ENCODE measurements around the gene WDR37. TPM values are rescaled to one million over a fixed set of nuclear protein-coding genes. Genes with fewer than 3 reads are reported as not detected.

The WDR37 gene
- polyA plus RNA-seq, 2 donors, result 4.3 to 5.0 TPM

- 59 to 63% methylated on average over 15 of the region's 15 CpGs for WGBS, 2 donors
- H3K4me3 ChIP-seq (ENCODE audit: low read depth in 1 of 2, low read length in 2 of 2), result no peak overlapping the region
- no peaks in the 10 kb centered on the region for H3K36me3 ChIP-seq (ENCODE audit: control insufficient read depth in 2 of 2, insufficient read depth in 2 of 2, low read length in 1 of 2)
- H3K27ac ChIP-seq (ENCODE audit: low read depth in 2 of 2, low read length in 1 of 2), result no peak overlapping the region
- peaks cover 0 to 6% of the 10 kb centered on the region in 2 donors for H3K9me3 ChIP-seq (ENCODE audit: control insufficient read depth in 2 of 2, insufficient read depth in 1 of 2, low read depth in 1 of 2, low read length in 1 of 2)
- no peaks in the 10 kb centered on the region for H3K27me3 ChIP-seq (ENCODE audit: control insufficient read depth in 1 of 2, insufficient read depth in 2 of 2, low read length in 2 of 2)
- peaks cover 0 to 6% of the 10 kb centered on the region in 2 donors for H3K4me1 ChIP-seq (ENCODE audit: control insufficient read depth in 2 of 2, insufficient read depth in 2 of 2, low read length in 1 of 2)
Observed at GRCh38 chr10:1151076-1152033, 95.2 kb downstream of the WDR37 start.

GRCh38 chr10:1152386-1153250 lies 96.4 kb downstream of the WDR37 start:
- WGBS, 2 donors, result 90% methylated on average over 32 of the region's 32 CpGs
- H3K9me3 ChIP-seq (ENCODE audit: control insufficient read depth in 2 of 2, insufficient read depth in 1 of 2, low read depth in 1 of 2, low read length in 1 of 2), result no peaks in the 10 kb centered on the region
- H3K27ac ChIP-seq (ENCODE audit: low read depth in 2 of 2, low read length in 1 of 2), result no peak overlapping the region
- no peak overlapping the region for H3K4me3 ChIP-seq (ENCODE audit: low read depth in 1 of 2, low read length in 2 of 2)
- H3K36me3 ChIP-seq (ENCODE audit: control insufficient read depth in 2 of 2, insufficient read depth in 2 of 2, low read length in 1 of 2), result no peaks in the 10 kb centered on the region
- peaks cover 0 to 6% of the 10 kb centered on the region in 2 donors for H3K4me1 ChIP-seq (ENCODE audit: control insufficient read depth in 2 of 2, insufficient read depth in 2 of 2, low read length in 1 of 2)
- no peaks in the 10 kb centered on the region for H3K27me3 ChIP-seq (ENCODE audit: control insufficient read depth in 1 of 2, insufficient read depth in 2 of 2, low read length in 2 of 2)

- H3K36me3 ChIP-seq (ENCODE audit: control insufficient read depth in 2 of 2, insufficient read depth in 2 of 2, low read length in 1 of 2), result no peaks in the 10 kb centered on the region
- WGBS, 2 donors, result 85 to 90% methylated on average over 6 of the region's 6 CpGs
- H3K4me1 ChIP-seq (ENCODE audit: control insufficient read depth in 2 of 2, insufficient read depth in 2 of 2, low read length in 1 of 2), result peaks cover 0 to 6% of the 10 kb centered on the region in 2 donors
- H3K27me3 ChIP-seq (ENCODE audit: control insufficient read depth in 1 of 2, insufficient read depth in 2 of 2, low read length in 2 of 2), result no peaks in the 10 kb centered on the region
- no peak overlapping the region for H3K27ac ChIP-seq (ENCODE audit: low read depth in 2 of 2, low read length in 1 of 2)
- H3K9me3 ChIP-seq (ENCODE audit: control insufficient read depth in 2 of 2, insufficient read depth in 1 of 2, low read depth in 1 of 2, low read length in 1 of 2), result no peaks in the 10 kb centered on the region
- no peak overlapping the region for H3K4me3 ChIP-seq (ENCODE audit: low read depth in 1 of 2, low read length in 2 of 2)
Observed at GRCh38 chr10:1153251-1153763, 97.1 kb downstream of the WDR37 start.

- no peak overlapping the region for H3K27ac ChIP-seq (ENCODE audit: low read depth in 2 of 2, low read length in 1 of 2)
- no peaks in the 10 kb centered on the region for H3K9me3 ChIP-seq (ENCODE audit: control insufficient read depth in 2 of 2, insufficient read depth in 1 of 2, low read depth in 1 of 2, low read length in 1 of 2)
- H3K27me3 ChIP-seq (ENCODE audit: control insufficient read depth in 1 of 2, insufficient read depth in 2 of 2, low read length in 2 of 2), result no peaks in the 10 kb centered on the region
- WGBS, 2 donors, result 76 to 80% methylated on average over 20 of the region's 20 CpGs
- no peaks in the 10 kb centered on the region for H3K36me3 ChIP-seq (ENCODE audit: control insufficient read depth in 2 of 2, insufficient read depth in 2 of 2, low read length in 1 of 2)
- H3K4me1 ChIP-seq (ENCODE audit: control insufficient read depth in 2 of 2, insufficient read depth in 2 of 2, low read length in 1 of 2), result peaks cover 0 to 6% of the 10 kb centered on the region in 2 donors
- H3K4me3 ChIP-seq (ENCODE audit: low read depth in 1 of 2, low read length in 2 of 2), result no peak overlapping the region
Observed at GRCh38 chr10:1153805-1154351, 97.7 kb downstream of the WDR37 start.

GRCh38 chr10:1154531-1155295 lies 98.5 kb downstream of the WDR37 start:
- Histone ChIP-seq H3K27ac (ENCODE audit: low read depth in 2 of 2, low read length in 1 of 2) (no peak overlapping the region), H3K9me3 (ENCODE audit: control insufficient read depth in 2 of 2, insufficient read depth in 1 of 2, low read depth in 1 of 2, low read length in 1 of 2) (peaks cover 0 to 2% of the 10 kb centered on the region in 2 donors), H3K4me3 (ENCODE audit: low read depth in 1 of 2, low read length in 2 of 2) (no peak overlapping the region), H3K4me1 (ENCODE audit: control insufficient read depth in 2 of 2, insufficient read depth in 2 of 2, low read length in 1 of 2) (peaks cover 0 to 6% of the 10 kb centered on the region in 2 donors), H3K27me3 (ENCODE audit: control insufficient read depth in 1 of 2, insufficient read depth in 2 of 2, low read length in 2 of 2) (no peaks in the 10 kb centered on the region), H3K36me3 (ENCODE audit: control insufficient read depth in 2 of 2, insufficient read depth in 2 of 2, low read length in 1 of 2) (no peaks in the 10 kb centered on the region)
- WGBS, 2 donors, result 79 to 80% methylated on average over 9 of the region's 9 CpGs

- Histone ChIP-seq H3K27ac (ENCODE audit: low read depth in 2 of 2, low read length in 1 of 2) (no peak overlapping the region), H3K36me3 (ENCODE audit: control insufficient read depth in 2 of 2, insufficient read depth in 2 of 2, low read length in 1 of 2) (no peaks in the 10 kb centered on the region), H3K27me3 (ENCODE audit: control insufficient read depth in 1 of 2, insufficient read depth in 2 of 2, low read length in 2 of 2) (no peaks in the 10 kb centered on the region), H3K4me3 (ENCODE audit: low read depth in 1 of 2, low read length in 2 of 2) (no peak overlapping the region), H3K4me1 (ENCODE audit: control insufficient read depth in 2 of 2, insufficient read depth in 2 of 2, low read length in 1 of 2) (peaks cover 0 to 2% of the 10 kb centered on the region in 2 donors), H3K9me3 (ENCODE audit: control insufficient read depth in 2 of 2, insufficient read depth in 1 of 2, low read depth in 1 of 2, low read length in 1 of 2) (peaks cover 0 to 5% of the 10 kb centered on the region in 2 donors)
- WGBS, 2 donors, result 86 to 89% methylated on average over 20 of the region's 20 CpGs
Observed at GRCh38 chr10:1155791-1156615, 99.8 kb downstream of the WDR37 start.

GRCh38 chr10:1156616-1156886 lies 100.4 kb downstream of the WDR37 start:
- H3K36me3 ChIP-seq (ENCODE audit: control insufficient read depth in 2 of 2, insufficient read depth in 2 of 2, low read length in 1 of 2), result no peaks in the 10 kb centered on the region
- no peaks in the 10 kb centered on the region for H3K27me3 ChIP-seq (ENCODE audit: control insufficient read depth in 1 of 2, insufficient read depth in 2 of 2, low read length in 2 of 2)
- peaks cover 0 to 2% of the 10 kb centered on the region in 2 donors for H3K4me1 ChIP-seq (ENCODE audit: control insufficient read depth in 2 of 2, insufficient read depth in 2 of 2, low read length in 1 of 2)
- H3K9me3 ChIP-seq (ENCODE audit: control insufficient read depth in 2 of 2, insufficient read depth in 1 of 2, low read depth in 1 of 2, low read length in 1 of 2), result peaks cover 0 to 5% of the 10 kb centered on the region in 2 donors
- no peak overlapping the region for H3K27ac ChIP-seq (ENCODE audit: low read depth in 2 of 2, low read length in 1 of 2)
- WGBS, 2 donors, result 85 to 89% methylated on average over 8 of the region's 8 CpGs
- no peak overlapping the region for H3K4me3 ChIP-seq (ENCODE audit: low read depth in 1 of 2, low read length in 2 of 2)

GRCh38 chr10:1156921-1157614 lies 100.9 kb downstream of the WDR37 start:
- Histone ChIP-seq H3K27me3 (ENCODE audit: control insufficient read depth in 1 of 2, insufficient read depth in 2 of 2, low read length in 2 of 2) (no peaks in the 10 kb centered on the region), H3K4me3 (ENCODE audit: low read depth in 1 of 2, low read length in 2 of 2) (no peak overlapping the region), H3K36me3 (ENCODE audit: control insufficient read depth in 2 of 2, insufficient read depth in 2 of 2, low read length in 1 of 2) (no peaks in the 10 kb centered on the region), H3K27ac (ENCODE audit: low read depth in 2 of 2, low read length in 1 of 2) (no peak overlapping the region), H3K9me3 (ENCODE audit: control insufficient read depth in 2 of 2, insufficient read depth in 1 of 2, low read depth in 1 of 2, low read length in 1 of 2) (peaks cover 0 to 5% of the 10 kb centered on the region in 2 donors), H3K4me1 (ENCODE audit: control insufficient read depth in 2 of 2, insufficient read depth in 2 of 2, low read length in 1 of 2) (no peaks in the 10 kb centered on the region)
- WGBS, 2 donors, result 82 to 85% methylated on average over 17 of the region's 17 CpGs

Measured in esophagus (tissue), 2 donors.